OCI-LY3 (cell line): ENCODE data around the gene CAMK2D.

Source experiments
- H2AFZ ChIP-seq: fragments of 200-600, 300-600 bp; shearing (Covaris generic); 2 replicates; pipeline ENCODE4 v1.6.0; 2014; ENCODE audit warnings: antibody characterized with exemption, low read depth, low read length
- H3K27ac ChIP-seq: fragments of 200-600, 300-600 bp; sonication (generic); 2 replicates; pipeline ENCODE4 v1.5.1; 2014; ENCODE audit warnings: mild to moderate bottlenecking, low read length, moderate library complexity, mixed read lengths
- H3K27me3 ChIP-seq: fragments of 200-600, 300-600 bp; sonication (generic); 2 replicates; pipeline ENCODE4 v1.6.1; 2014; ENCODE audit warnings: low read depth, low read length, mixed read lengths
- H3K36me3 ChIP-seq: fragments of 200-600, 300-600 bp; sonication (generic); replicated peaks from 2 replicates; pipeline ENCODE3; 2014; ENCODE audit warnings: low read depth, low read length, mixed read lengths
- H3K4me1 ChIP-seq: fragments of 300-600, 200-600 bp; sonication (generic); 2 replicates; pipeline ENCODE4 v1.6.1; 2014; ENCODE audit warnings: low read length, mixed read lengths
- H3K4me2 ChIP-seq: fragments of 200-600, 300-600 bp; sonication (generic); 2 replicates; pipeline ENCODE4 v1.6.1; 2014; ENCODE audit warnings: low read length, mixed read lengths
- H3K4me3 ChIP-seq: fragments of 300-600, 200-600 bp; sonication (generic); 2 replicates; pipeline ENCODE4 v1.5.1; 2014; ENCODE audit warnings: antibody characterized with exemption, mild to moderate bottlenecking, low read length, moderate library complexity
- H3K79me2 ChIP-seq: fragments of 300-600, 200-600 bp; shearing (Covaris generic); 2 replicates; pipeline ENCODE4 v1.6.1; 2014; ENCODE audit warnings: mild to moderate bottlenecking, low read length, mixed read lengths
- H3K9ac ChIP-seq: fragments of 300-600, 200-600 bp; shearing (Covaris generic); 2 replicates; pipeline ENCODE4 v1.6.0; 2014; ENCODE audit warnings: mild to moderate bottlenecking, low read length, moderate library complexity
- H3K9me3 ChIP-seq: fragments of 200-600, 300-600 bp; shearing (Covaris generic); 2 replicates; pipeline ENCODE4 v1.6.1; 2014; ENCODE audit warnings: low read length, mixed read lengths; ENCODE audit not compliant: insufficient read depth
- H4K20me1 ChIP-seq: fragments of 200-600, 300-600 bp; sonication (generic); 2 replicates; pipeline ENCODE4 v1.6.1; 2016; ENCODE audit warnings: low read length, mixed read lengths; ENCODE audit not compliant: insufficient read depth
- CTCF ChIP-seq: fragments of 200-600, 300-600 bp; sonication (generic); IDR thresholded peaks from 2 replicates; pipeline ENCODE4 v1.5.1; 2014; ENCODE audit warnings: antibody characterized with exemption, low read length, low read depth
- EZH2phosphoT487 ChIP-seq: fragments of 200-600 bp; shearing (Covaris generic); IDR thresholded peaks from 2 replicates; pipeline ENCODE4 v1.6.1; 2018; ENCODE audit warnings: antibody characterized with exemption, mixed run types, low read depth

The CAMK2D gene

GRCh38 chr4:113761620-113762185, at the start of gene CAMK2D:
Gene CAMK2D, minus strand, starts transcription at chr4:113761738. Its CDS starts 670 bp downstream, at chr4:113761068.
- peaks cover 12% of the 10 kb centered on the region for H3K79me2 ChIP-seq
- H3K4me3 ChIP-seq = peak within 1 kb of the TSS; percentile 87
- H3K4me2 ChIP-seq = peak within 1 kb of the TSS; percentile 91
- peaks cover 10% of the 10 kb centered on the region for H3K4me1 ChIP-seq
- no peaks in the 10 kb centered on the region for H4K20me1 ChIP-seq
- no peak for TF ChIP-seq EZH2phosphoT487
- peak; percentile 77 for TF ChIP-seq CTCF
- peak within 1 kb of the TSS; percentile 98 for H3K27ac ChIP-seq
- H3K36me3 ChIP-seq = no peaks in the 10 kb centered on the region
- H2AFZ ChIP-seq = peak within 1 kb of the TSS; percentile 81
- no peaks in the 10 kb centered on the region for H3K9me3 ChIP-seq
- peak within 1 kb of the TSS; percentile 96 for H3K9ac ChIP-seq
- H3K27me3 ChIP-seq = peaks cover 9% of the 10 kb centered on the region

- no peaks in the 10 kb centered on the region for H3K27me3 ChIP-seq
- no peaks in the 10 kb centered on the region for H3K79me2 ChIP-seq
- TF ChIP-seq CTCF = no peak
- no peak for TF ChIP-seq EZH2phosphoT487
- H2AFZ ChIP-seq = no peak overlapping the region
- H3K36me3 ChIP-seq = no peaks in the 10 kb centered on the region
- no peaks in the 10 kb centered on the region for H3K9me3 ChIP-seq
- H3K4me3 ChIP-seq = no peak overlapping the region
- H3K27ac ChIP-seq = no peak overlapping the region
- peaks cover 5% of the 10 kb centered on the region for H3K4me1 ChIP-seq
- no peak overlapping the region for H3K9ac ChIP-seq
- no peaks in the 10 kb centered on the region for H4K20me1 ChIP-seq
- no peak overlapping the region for H3K4me2 ChIP-seq
Measured at GRCh38 chr4:113810906-113811305, 49.4 kb upstream of the CAMK2D start.

GRCh38 chr4:113809311-113809710, 47.8 kb upstream of the CAMK2D start:
- TF ChIP-seq CTCF = no peak
- no peak for TF ChIP-seq EZH2phosphoT487
- Histone ChIP-seq H3K79me2 (no peaks in the 10 kb centered on the region), H3K9me3 (no peaks in the 10 kb centered on the region), H3K4me1 (peaks cover 5% of the 10 kb centered on the region), H3K36me3 (no peaks in the 10 kb centered on the region), H3K4me2 (peak overlapping the region; percentile 21), H2AFZ (no peak overlapping the region), H4K20me1 (no peaks in the 10 kb centered on the region), H3K9ac (no peak overlapping the region), H3K27ac (no peak overlapping the region), H3K4me3 (no peak overlapping the region), H3K27me3 (no peaks in the 10 kb centered on the region)

GRCh38 chr4:113806850-113807249, 45.3 kb upstream of the CAMK2D start:
- no peaks in the 10 kb centered on the region for H3K27me3 ChIP-seq

More at GRCh38 chr4:113806850-113807249, 45.3 kb upstream of the CAMK2D start:
- Histone ChIP-seq H3K4me1 (peaks cover 5% of the 10 kb centered on the region), H3K79me2 (no peaks in the 10 kb centered on the region), H2AFZ (no peak overlapping the region), H4K20me1 (no peaks in the 10 kb centered on the region), H3K27ac (no peak overlapping the region), H3K4me3 (no peak overlapping the region), H3K9ac (no peak overlapping the region), H3K9me3 (peaks cover 3% of the 10 kb centered on the region; the same call in 1 of the 2 replicates), H3K4me2 (no peak overlapping the region), H3K36me3 (no peaks in the 10 kb centered on the region)
- no peak for TF ChIP-seq CTCF
- no peak for TF ChIP-seq EZH2phosphoT487
